Measurements from ENCODE around the gene SDHA.
"Not testable (repeated sequence)": the region's sequence is repeated elsewhere in the genome, so short reads cannot be mapped to it uniquely, and the experiment has no call there.

- TF ChIP-seq CTCF, POLR2A (IDR thresholded peaks at IDR 0.05): not testable (repeated sequence)
Measured at GRCh38 chr5:299921-300320, 81.8 kb downstream of the SDHA start.

All from heart left ventricle (tissue), 13 donors.